Heart right ventricle (tissue), 16 donors: ENCODE results near the gene TLX3. TPM values are rescaled to one million over a fixed set of nuclear protein-coding genes. Genes with fewer than 3 reads are reported as not detected.
"Not testable (repeated sequence)": the region's sequence is repeated elsewhere in the genome, so short reads cannot be mapped to it uniquely, and the experiment has no call there.

Experiments
- ATAC-seq, 8 donors: fragments of 200-7000 bp; cut with Tn5 transposase; one replicate each; pipeline ENCODE4 v1.9.1; 2020; ENCODE audit warnings: mild to moderate bottlenecking in 8 of 8, moderate library complexity in 8 of 8, moderate number of reproducible peaks in 1 of 8
- DNase-seq, 2 donors: peaks; one replicate each; pipeline ENCODE4 v3.0.0-alpha.2; 2020
- H3K27ac ChIP-seq, 10 donors: fragments of 200-600 bp; sonication (generic) in 2 of 10; one replicate each; pipeline versions ENCODE4 v1.5.0 to v1.8.0; 2020 to 2022; ENCODE audit warnings: mild to moderate bottlenecking in 3 of 10
- H3K27me3 ChIP-seq, 7 donors: fragments of 200-600 bp; one replicate each; pipeline ENCODE4 v1.8.0; 2021 to 2022; ENCODE audit warnings: mild to moderate bottlenecking in 2 of 7
- H3K36me3 ChIP-seq, 9 donors: fragments of 200-600 bp; sonication (generic) in 1 of 9; one replicate each; pipeline versions ENCODE4 v1.5.0 to v1.8.0; 2020 to 2022; ENCODE audit warnings: mild to moderate bottlenecking in 2 of 9
- H3K4me1 ChIP-seq, 9 donors: fragments of 200-600 bp; sonication (generic) in 1 of 9; one replicate each; pipeline versions ENCODE4 v1.5.0 to v1.8.0; 2020 to 2022; ENCODE audit warnings: mild to moderate bottlenecking in 4 of 9
- H3K4me3 ChIP-seq, 10 donors: fragments of 200-600 bp; sonication (generic) in 2 of 10; one replicate each; pipeline versions ENCODE4 v1.5.0 to v1.8.0; 2020 to 2022; ENCODE audit warnings: mild to moderate bottlenecking in 7 of 10, moderate library complexity in 2 of 10
- H3K9me3 ChIP-seq, 11 donors: fragments of 200-600 bp in 10 of 11; sonication (generic) in 2 of 11; one replicate each; pipeline versions ENCODE4 v1.5.0 to v1.8.0; 2013 to 2022; ENCODE audit warnings: mild to moderate bottlenecking in 2 of 11, control low read depth in 1 of 11, moderate library complexity in 1 of 11
- WGBS, 2 donors: extraction: QIAGEN DNeasy Blood & Tissue Kit; methylation state at CpG; one replicate each; pipeline ENCODE4 v1.1.7; 2013; ENCODE audit warnings: inconsistent platforms in 1 of 2; 5-methylcytosine and 5-hydroxymethylcytosine counted together
- intact Hi-C, 10 donors: fragments of 100-400 bp; cut with DNase I; formaldehyde crosslinking; loops; one replicate each; pipeline versions ENCODE4 v1.11.1 to v1.14.2; 2022
- polyA plus RNA-seq, 2 donors: library from polyadenylated mRNA; stranded (reverse); fragments of 200-250 nt; gene quantifications; one replicate each; pipeline ENCODE4 v1.2.3, GENCODE V29; 2013
- total RNA-seq, 10 donors: library from RNA; stranded (reverse); fragmentation: NEBNext Ultra II Directional in 3 of 10; extraction: Animal tissue kit (Norgen Biotek cat#: 25700) in 3 of 10; gene quantifications; one replicate each; pipeline versions ENCODE4 v1.2.1 to v1.2.4, GENCODE V29; 2021 to 2023
- TF ChIP-seq, protein P1 (sequence below), 9 donors: fragments of 200-600 bp; sonication (generic) in 2 of 9; IDR thresholded peaks; one replicate each; pipeline versions ENCODE4 v1.5.0 to v1.8.0; 2021 to 2022; ENCODE audit warnings: antibody characterized with exemption in 9 of 9, mild to moderate bottlenecking in 5 of 9, moderate library complexity in 1 of 9
- donor health status: Arrhythmogenic right ventricular cardiomyopathy.
- donor health status: ischemic (EF 13 %, LVEDD 7.1; RV severe dilation, severe dysfunction).
- donor health status: healthy with polysubstance abuse.
- donor health status: DM: no; HTN: yes; CAD: no.
- donor health status: DM: no; HTN: no; CAD: no.
- donor health status: ischemic (EF 25% LVEDD 6.9; RV normal size, moderate dysfunction).
- donor health status: ischemic (EF 25% LVEDD 5.7; RV mildly dilated, moderate dysfunction).
- donor health status: healthy.
- donor health status: DM: yes; HTN: yes; CAD: no.
- donor health status: Ischemic cardiomyopathy.
- donor health status: ischemic (EF 35%, LVEDD 5.7; RV mildly dilated, moderate dysfunction).
- donor health status: nonischemic (EF 11% LVEDD 7.7; RV severe dilation, severe dysfunction).
- donor health status: DM: yes; HTN: yes; CAD: no.
- donor health status: PGD.
- donor health status: ischemic (EF 29% LVEDD 5.4; RV normal size, mild dysfunction).
- donor health status: nonischemic (EF 23%, LVEDD 6.1; RV moderate dilation, normal function).

TLX3 gene
- total and polyA plus RNA-seq, 12 donors: not detected

- TF ChIP-seq, protein P1, sequence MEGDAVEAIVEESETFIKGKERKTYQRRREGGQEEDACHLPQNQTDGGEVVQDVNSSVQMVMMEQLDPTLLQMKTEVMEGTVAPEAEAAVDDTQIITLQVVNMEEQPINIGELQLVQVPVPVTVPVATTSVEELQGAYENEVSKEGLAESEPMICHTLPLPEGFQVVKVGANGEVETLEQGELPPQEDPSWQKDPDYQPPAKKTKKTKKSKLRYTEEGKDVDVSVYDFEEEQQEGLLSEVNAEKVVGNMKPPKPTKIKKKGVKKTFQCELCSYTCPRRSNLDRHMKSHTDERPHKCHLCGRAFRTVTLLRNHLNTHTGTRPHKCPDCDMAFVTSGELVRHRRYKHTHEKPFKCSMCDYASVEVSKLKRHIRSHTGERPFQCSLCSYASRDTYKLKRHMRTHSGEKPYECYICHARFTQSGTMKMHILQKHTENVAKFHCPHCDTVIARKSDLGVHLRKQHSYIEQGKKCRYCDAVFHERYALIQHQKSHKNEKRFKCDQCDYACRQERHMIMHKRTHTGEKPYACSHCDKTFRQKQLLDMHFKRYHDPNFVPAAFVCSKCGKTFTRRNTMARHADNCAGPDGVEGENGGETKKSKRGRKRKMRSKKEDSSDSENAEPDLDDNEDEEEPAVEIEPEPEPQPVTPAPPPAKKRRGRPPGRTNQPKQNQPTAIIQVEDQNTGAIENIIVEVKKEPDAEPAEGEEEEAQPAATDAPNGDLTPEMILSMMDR (IDR thresholded peaks at IDR 0.05): no peak
- H3K27ac ChIP-seq: no peak overlapping the region
- DNase-seq (no peak), ATAC-seq (no peak)
- no peaks in the 10 kb centered on the region for H3K9me3 ChIP-seq
- no peaks in the 10 kb centered on the region for H3K36me3 ChIP-seq
- no peaks in the 10 kb centered on the region for H3K4me1 ChIP-seq
- H3K4me3 ChIP-seq: no peak overlapping the region
- WGBS, 2 donors: 90 to 91% methylated on average over 5 of the region's 5 CpGs
- peaks cover 0 to 4% (median 0%) of the 10 kb centered on the region in 7 donors for H3K27me3 ChIP-seq
- intact Hi-C loops: no loop called here
These were observed 13.2 kb upstream of the TLX3 start for GRCh38 chr5:171295801-171296200.

- 97 to 98% methylated on average over 6 of the region's 6 CpGs for WGBS, 2 donors
- H3K36me3 ChIP-seq, H3K4me1 ChIP-seq, H3K27ac ChIP-seq, H3K9me3 ChIP-seq, intact Hi-C loops, DNase-seq, ATAC-seq, H3K4me3 ChIP-seq: not testable (repeated sequence)
- peaks cover 0 to 16% (median 0%) of the 10 kb centered on the region in 7 donors for H3K27me3 ChIP-seq
These were observed 11.1 kb upstream of the TLX3 start for GRCh38 chr5:171297941-171298340.

DNA sequence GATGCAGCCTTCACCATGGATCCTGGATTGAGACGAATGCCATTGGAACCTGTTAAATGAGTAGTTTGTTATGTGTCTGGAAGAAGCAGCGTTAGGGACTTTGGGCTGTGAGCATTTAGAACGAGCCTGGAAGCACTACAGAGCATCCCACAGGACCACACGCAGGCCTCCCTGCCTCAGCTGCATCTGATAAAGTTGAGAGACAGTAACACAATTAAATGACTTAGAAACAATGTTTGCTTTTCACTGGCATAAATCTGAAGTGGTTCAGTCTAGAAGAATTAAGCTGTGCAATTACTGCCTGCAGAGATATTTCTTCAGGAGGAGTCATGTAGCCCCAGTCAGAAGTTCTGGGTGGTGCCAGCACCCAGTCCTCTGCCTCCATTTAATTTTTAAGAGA lies 9.8 kb upstream of the TLX3 start:
- H3K36me3 ChIP-seq: no peaks in the 10 kb centered on the region
- TF ChIP-seq, protein P1 (IDR thresholded peaks at IDR 0.05): no peak

GRCh38 chr5:171299851-171300250 lies 9.2 kb upstream of the TLX3 start:
- no peaks in the 10 kb centered on the region for H3K4me1 ChIP-seq
- 95 to 96% methylated on average over 2 of the region's 2 CpGs for WGBS, 2 donors
- intact Hi-C loops: no loop called here
- TF ChIP-seq, protein P1 (IDR thresholded peaks at IDR 0.05): no peak
- no peak overlapping the region for H3K27ac ChIP-seq
- no peaks in the 10 kb centered on the region for H3K36me3 ChIP-seq
- DNase-seq: no peak
- H3K9me3 ChIP-seq: no peaks in the 10 kb centered on the region
- peaks cover 0 to 33% (median 12%) of the 10 kb centered on the region in 7 donors for H3K27me3 ChIP-seq
- no peak overlapping the region for H3K4me3 ChIP-seq
- ATAC-seq: no peak

More for the DNA sequence above, 9.8 kb upstream of the TLX3 start:
- WGBS, 2 donors: 90% methylated on average over 4 of the region's 4 CpGs
- Histone ChIP-seq H3K27ac (no peak overlapping the region), H3K9me3 (no peaks in the 10 kb centered on the region), H3K4me3 (no peak overlapping the region), H3K27me3 (peaks cover 0 to 27% (median 6%) of the 10 kb centered on the region in 7 donors), H3K4me1 (no peaks in the 10 kb centered on the region)
- intact Hi-C loops: no loop called here
- ATAC-seq (no peak), DNase-seq (no peak)

DNA sequence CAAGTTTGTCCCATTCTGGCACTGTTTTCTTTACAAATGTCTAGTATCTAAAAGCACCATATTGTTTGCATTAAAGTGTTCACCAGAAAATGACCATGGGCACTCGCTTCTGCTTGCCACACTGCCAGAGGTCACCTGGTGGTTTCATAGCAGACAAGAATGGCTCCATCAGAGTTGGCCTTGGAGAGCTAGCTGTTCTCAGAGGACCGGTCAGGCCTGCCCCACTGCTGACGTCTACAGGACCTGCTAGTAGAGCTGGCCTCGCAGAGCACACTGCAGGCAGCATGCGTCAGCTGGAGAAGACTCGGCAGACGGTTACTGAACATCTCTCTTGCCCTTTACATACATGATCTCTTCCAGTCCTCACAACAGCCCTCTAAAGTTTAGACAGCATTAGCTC lies 8.7 kb upstream of the TLX3 start:
- Histone ChIP-seq H3K27me3 (peaks cover 0 to 39% (median 18%) of the 10 kb centered on the region in 7 donors), H3K36me3 (no peaks in the 10 kb centered on the region), H3K4me1 (no peaks in the 10 kb centered on the region), H3K9me3 (no peaks in the 10 kb centered on the region), H3K27ac (no peak overlapping the region), H3K4me3 (no peak overlapping the region)
- ATAC-seq (no peak), DNase-seq (no peak)
- TF ChIP-seq, protein P1 (IDR thresholded peaks at IDR 0.05): no peak
- 93 to 95% methylated on average over 7 of the region's 7 CpGs for WGBS, 2 donors
- intact Hi-C loops: no loop called here
